Lung (tissue), 12 donors: Measurements from ENCODE around the gene DNPEP. TPM values are rescaled to one million over a fixed set of nuclear protein-coding genes. Genes with fewer than 3 reads are reported as not detected.
"Not testable (repeated sequence)": the region's sequence is repeated elsewhere in the genome, so short reads cannot be mapped to it uniquely, and the experiment has no call there.

Experiments
- ATAC-seq: fragments of 200-7000 bp; cut with Tn5 transposase; one replicate; pipeline ENCODE4 v1.9.1; 2020; ENCODE audit warnings: moderate number of reproducible peaks; ENCODE audit not compliant: insufficient read depth, low FRiP score
- DNase-seq, 3 donors: peaks; one replicate each; pipeline ENCODE4 v3.0.0-alpha.2; 2013 to 2017
- H3K27ac ChIP-seq, 2 donors: one replicate each; pipeline ENCODE4 v1.5.1; 2013; ENCODE audit warnings: mild to moderate bottlenecking in 2 of 2, moderate library complexity in 2 of 2, control low read depth in 1 of 2, inconsistent platforms in 1 of 2, low read depth in 1 of 2, low read length in 1 of 2
- H3K27me3 ChIP-seq, 3 donors: one replicate each; pipeline ENCODE4 v1.5.1; 2013; ENCODE audit warnings: low read length in 2 of 3; ENCODE audit not compliant: control insufficient read depth in 3 of 3, insufficient read depth in 3 of 3
- H3K36me3 ChIP-seq, 4 donors: one replicate each; pipeline ENCODE4 v1.5.1; 2013; ENCODE audit warnings: low read length in 4 of 4, mild to moderate bottlenecking in 1 of 4, moderate library complexity in 1 of 4; ENCODE audit not compliant: control insufficient read depth in 4 of 4, insufficient read depth in 4 of 4
- H3K4me1 ChIP-seq, 5 donors: one replicate each; pipeline ENCODE4 v1.5.1; 2013; ENCODE audit warnings: low read length in 5 of 5, mild to moderate bottlenecking in 2 of 5, moderate library complexity in 1 of 5; ENCODE audit not compliant: control insufficient read depth in 5 of 5, insufficient read depth in 5 of 5
- H3K4me3 ChIP-seq: one replicate; pipeline ENCODE4 v1.5.1; 2013; ENCODE audit warnings: mild to moderate bottlenecking, control low read depth, moderate library complexity
- H3K9ac ChIP-seq, 2 donors: one replicate each; pipeline ENCODE4 v1.5.1; 2013; ENCODE audit warnings: low read length in 2 of 2, control low read depth in 1 of 2; ENCODE audit not compliant: insufficient read depth in 1 of 2
- H3K9me3 ChIP-seq, 4 donors: one replicate each; pipeline ENCODE4 v1.5.1; 2013; ENCODE audit warnings: low read length in 3 of 4, mild to moderate bottlenecking in 1 of 4, moderate library complexity in 1 of 4; ENCODE audit not compliant: control insufficient read depth in 4 of 4, insufficient read depth in 3 of 4
- WGBS, 2 donors: extraction: QIAGEN DNeasy Blood & Tissue Kit; methylation state at CpG; one replicate each; pipeline ENCODE4 v1.1.7; 2013; 5-methylcytosine and 5-hydroxymethylcytosine counted together
- polyA plus RNA-seq, 2 donors: library from polyadenylated mRNA; stranded (reverse); fragments of 200-250 nt; gene quantifications; one replicate each; pipeline ENCODE4 v1.2.1, GENCODE V29; 2013
- total RNA-seq, 2 donors: library from RNA; depleted of rRNA in 1 of 2; stranded (reverse); fragments of >200 nt in 1 of 2; gene quantifications; one replicate each; pipeline ENCODE4 v1.2.1, GENCODE V29; 2014 to 2021
- TF ChIP-seq, protein P1 (sequence below): IDR thresholded peaks from 2 replicates; pipeline ENCODE4 v1.5.1; 2012; ENCODE audit warnings: mild to moderate bottlenecking; ENCODE audit errors: control extremely low read depth, extremely low read depth
- donor health status: control.
- donor health status: control.
- donor health status: Bipolar disorder and iron deficiency.
- donor health status: healthy.
- donor health status: DM: yes; HTN: yes; CAD: no.

Gene DNPEP
- total and polyA plus RNA-seq, 4 donors: 73.7 to 89.7 (median 80.8) TPM

GRCh38 chr2:219410390-219410789, 22.7 kb upstream of the DNPEP start:
- 85 to 93% methylated on average over 8 of the region's 8 CpGs for WGBS, 2 donors
- TF ChIP-seq, protein P1, sequence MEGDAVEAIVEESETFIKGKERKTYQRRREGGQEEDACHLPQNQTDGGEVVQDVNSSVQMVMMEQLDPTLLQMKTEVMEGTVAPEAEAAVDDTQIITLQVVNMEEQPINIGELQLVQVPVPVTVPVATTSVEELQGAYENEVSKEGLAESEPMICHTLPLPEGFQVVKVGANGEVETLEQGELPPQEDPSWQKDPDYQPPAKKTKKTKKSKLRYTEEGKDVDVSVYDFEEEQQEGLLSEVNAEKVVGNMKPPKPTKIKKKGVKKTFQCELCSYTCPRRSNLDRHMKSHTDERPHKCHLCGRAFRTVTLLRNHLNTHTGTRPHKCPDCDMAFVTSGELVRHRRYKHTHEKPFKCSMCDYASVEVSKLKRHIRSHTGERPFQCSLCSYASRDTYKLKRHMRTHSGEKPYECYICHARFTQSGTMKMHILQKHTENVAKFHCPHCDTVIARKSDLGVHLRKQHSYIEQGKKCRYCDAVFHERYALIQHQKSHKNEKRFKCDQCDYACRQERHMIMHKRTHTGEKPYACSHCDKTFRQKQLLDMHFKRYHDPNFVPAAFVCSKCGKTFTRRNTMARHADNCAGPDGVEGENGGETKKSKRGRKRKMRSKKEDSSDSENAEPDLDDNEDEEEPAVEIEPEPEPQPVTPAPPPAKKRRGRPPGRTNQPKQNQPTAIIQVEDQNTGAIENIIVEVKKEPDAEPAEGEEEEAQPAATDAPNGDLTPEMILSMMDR: no peak
- Histone ChIP-seq H3K27me3 (no peaks in the 10 kb centered on the region), H3K27ac (no peak overlapping the region), H3K9ac (no peak overlapping the region), H3K9me3 (peaks cover 0 to 3% (median 0%) of the 10 kb centered on the region in 4 donors), H3K36me3 (no peaks in the 10 kb centered on the region), H3K4me1 (peaks cover 0 to 8% (median 0%) of the 10 kb centered on the region in 5 donors), H3K4me3 (no peak overlapping the region)
- no peak for DNase-seq
- no peak for ATAC-seq

- Histone ChIP-seq H3K4me1 (peaks cover 0 to 8% (median 0%) of the 10 kb centered on the region in 5 donors), H3K27me3 (no peaks in the 10 kb centered on the region), H3K4me3 (no peak overlapping the region), H3K27ac (no peak overlapping the region), H3K36me3 (no peaks in the 10 kb centered on the region), H3K9me3 (peaks cover 0 to 3% (median 0%) of the 10 kb centered on the region in 4 donors), H3K9ac (no peak overlapping the region)
- DNase-seq (no peak), ATAC-seq (no peak)
- WGBS, 2 donors: 93 to 95% methylated on average over 5 of the region's 5 CpGs
- TF ChIP-seq, protein P1: no peak
Observed at GRCh38 chr2:219409619-219410018, 21.9 kb upstream of the DNPEP start.

DNA sequence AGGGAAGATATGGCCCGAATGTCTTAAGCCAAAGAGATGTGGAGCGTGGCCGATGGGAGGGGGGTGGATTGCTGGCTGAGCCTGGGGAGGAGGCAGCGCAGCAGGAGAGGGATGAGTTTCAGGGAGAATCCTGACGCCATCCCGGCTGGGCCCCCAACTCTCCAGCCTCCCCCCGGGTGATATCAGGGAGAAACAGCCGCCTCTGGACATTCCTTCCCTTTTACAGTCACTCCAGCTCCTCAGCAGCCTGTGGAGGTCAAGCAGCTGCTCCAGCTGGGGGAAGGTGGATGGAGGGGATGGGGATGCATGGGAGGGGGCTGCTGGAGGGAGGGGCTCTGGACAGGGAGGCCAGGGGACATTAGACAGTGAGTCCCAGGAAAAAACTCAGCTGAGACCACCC, 20.9 kb upstream of the DNPEP start:
- H3K27ac ChIP-seq: no peak overlapping the region
- H3K27me3 ChIP-seq: no peaks in the 10 kb centered on the region
- ATAC-seq: no peak
- peaks cover 0 to 3% (median 0%) of the 10 kb centered on the region in 4 donors for H3K9me3 ChIP-seq
- peaks cover 0 to 8% (median 0%) of the 10 kb centered on the region in 5 donors for H3K4me1 ChIP-seq
- H3K9ac ChIP-seq: no peak overlapping the region
- 61 to 74% methylated on average over 8 of the region's 8 CpGs for WGBS, 2 donors
- no peaks in the 10 kb centered on the region for H3K36me3 ChIP-seq
- TF ChIP-seq, protein P1: no peak
- H3K4me3 ChIP-seq: no peak overlapping the region
- DNase-seq: peak; percentile 69 to 75 (median 74)

DNA sequence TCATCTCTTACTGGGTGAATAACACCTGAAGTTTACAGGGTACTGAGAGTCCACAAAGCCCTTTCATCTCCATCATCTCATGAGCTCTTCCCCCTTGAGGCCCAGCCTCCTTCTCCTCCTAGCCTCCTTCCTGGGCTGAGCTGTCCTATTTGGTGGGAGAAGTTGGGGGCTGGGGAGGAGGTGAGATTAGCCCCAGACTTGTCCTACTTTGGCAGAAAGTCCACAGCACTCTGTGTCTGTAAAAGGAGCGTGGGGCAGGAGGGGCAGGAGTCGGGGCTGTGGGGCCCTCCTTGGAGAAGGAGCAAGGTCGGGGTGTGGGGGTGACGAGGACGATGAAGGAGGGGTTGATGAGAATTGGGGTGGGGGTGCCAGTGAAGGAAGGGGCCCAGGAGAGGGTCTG, 20.5 kb upstream of the DNPEP start:
- Histone ChIP-seq H3K9me3 (peaks cover 0 to 3% (median 0%) of the 10 kb centered on the region in 4 donors), H3K4me1 (peaks cover 0 to 8% (median 0%) of the 10 kb centered on the region in 5 donors), H3K36me3 (no peaks in the 10 kb centered on the region), H3K4me3 (no peak overlapping the region), H3K27ac (peak overlapping the region in 1 of 2 donors; percentile 72), H3K9ac (peak overlapping the region in 1 of 2 donors; percentile 5), H3K27me3 (no peaks in the 10 kb centered on the region)
- TF ChIP-seq, protein P1: no peak
- no peak for ATAC-seq
- no peak for DNase-seq
- 78 to 98% methylated on average over 5 of the region's 5 CpGs for WGBS, 2 donors

GRCh38 chr2:219407343-219407742, 19.6 kb upstream of the DNPEP start:
- Histone ChIP-seq H3K4me1 (peaks cover 0 to 13% (median 0%) of the 10 kb centered on the region in 5 donors), H3K27ac (peak overlapping the region in 1 of 2 donors; percentile 76)
- not testable (repeated sequence) for ATAC-seq, H3K27me3 ChIP-seq, H3K36me3 ChIP-seq, H3K4me3 ChIP-seq, DNase-seq, H3K9ac ChIP-seq, H3K9me3 ChIP-seq
- whole genome bisulfite sequencing, 2 donors: 65 to 72% methylated on average over 5 of the region's 5 CpGs
